CD4-positive, CD25-positive, alpha-beta regulatory T cell (primary cell): Measurements from ENCODE around the gene B3GLCT. TPM values are rescaled to one million over a fixed set of nuclear protein-coding genes. Genes with fewer than 3 reads are reported as not detected.

Source experiments
- ATAC-seq, 2 donors: fragments of 150-1000 bp; cut with Tn5 transposase; one replicate each; pipeline ENCODE4 v1.10.0; 2021; ENCODE audit warnings: low read depth in 2 of 2, moderate number of reproducible peaks in 2 of 2, moderate library complexity in 1 of 2
- DNase-seq, 3 donors: peaks; one replicate each; pipeline versions ENCODE4 v3.0.0 to v3.0.0-alpha.2; 2012 to 2022; ENCODE audit warnings: mixed read lengths in 1 of 3
- H3K27ac ChIP-seq: one replicate; pipeline ENCODE4 v1.7.0; 2013; ENCODE audit warnings: mild to moderate bottlenecking, low read length; ENCODE audit not compliant: insufficient read depth, poor library complexity, severe bottlenecking
- H3K27me3 ChIP-seq: one replicate; pipeline ENCODE4 v1.7.0; 2013; ENCODE audit warnings: low read length; ENCODE audit not compliant: control insufficient read depth, insufficient read depth
- H3K36me3 ChIP-seq: one replicate; pipeline ENCODE4 v1.7.0; 2013; ENCODE audit warnings: mild to moderate bottlenecking, low read length, moderate library complexity; ENCODE audit not compliant: control insufficient read depth, insufficient read depth
- H3K4me1 ChIP-seq: 2 replicates; pipeline ENCODE4 v1.7.0; 2013; ENCODE audit warnings: mild to moderate bottlenecking, low read length; ENCODE audit not compliant: insufficient read depth, control insufficient read depth, poor library complexity, severe bottlenecking
- H3K4me3 ChIP-seq: one replicate; pipeline ENCODE4 v1.7.0; 2013; ENCODE audit warnings: low read depth, mild to moderate bottlenecking, low read length, moderate library complexity
- H3K9me3 ChIP-seq, 2 experiments: 1 replicate in 1 of 2; 2 replicates in 1 of 2; pipeline ENCODE4 v1.7.0; 2013; ENCODE audit warnings: low read length in 2 of 2, mild to moderate bottlenecking in 1 of 2, moderate library complexity in 1 of 2; ENCODE audit not compliant: control insufficient read depth in 2 of 2
- H3K27ac Mint-ChIP-seq, 3 donors: one replicate each; pipeline ENCODE4 v1.8.0; 2020 to 2022; ENCODE audit warnings: mild to moderate bottlenecking in 3 of 3, mixed read lengths in 3 of 3, moderate library complexity in 2 of 3
- H3K27me3 Mint-ChIP-seq: one replicate; pipeline ENCODE4 v1.8.0; 2022; ENCODE audit warnings: mild to moderate bottlenecking, mixed read lengths
- H3K36me3 Mint-ChIP-seq: one replicate; pipeline ENCODE4 v1.8.0; 2020; ENCODE audit warnings: mixed read lengths
- H3K4me1 Mint-ChIP-seq, 4 donors: one replicate each; pipeline ENCODE4 v1.8.0; 2020 to 2022; ENCODE audit warnings: mixed read lengths in 4 of 4, mild to moderate bottlenecking in 1 of 4
- H3K4me3 Mint-ChIP-seq, 4 donors: one replicate each; pipeline ENCODE4 v1.8.0; 2020 to 2022; ENCODE audit warnings: mild to moderate bottlenecking in 4 of 4, mixed read lengths in 4 of 4, moderate library complexity in 3 of 4
- H3K9me3 Mint-ChIP-seq, 7 donors: one replicate each; pipeline ENCODE4 v1.8.0; 2020 to 2022; ENCODE audit warnings: mixed read lengths in 7 of 7, mild to moderate bottlenecking in 3 of 7, moderate library complexity in 2 of 7
- polyA plus RNA-seq, 4 donors: library from polyadenylated mRNA; unstranded; fragments of 300-500 nt; fragmentation: Illumina TruSeq; gene quantifications; one replicate each; pipeline ENCODE4 v1.2.3, GENCODE V29; 2021
- total RNA-seq: library from RNA; stranded (reverse); gene quantifications from one replicate; pipeline ENCODE4 v1.2.3, GENCODE V29; 2022

Gene B3GLCT
- total and polyA plus RNA-seq, 5 donors from 2014 or later: 3.4 to 5.6 (median 3.5) TPM

DNA sequence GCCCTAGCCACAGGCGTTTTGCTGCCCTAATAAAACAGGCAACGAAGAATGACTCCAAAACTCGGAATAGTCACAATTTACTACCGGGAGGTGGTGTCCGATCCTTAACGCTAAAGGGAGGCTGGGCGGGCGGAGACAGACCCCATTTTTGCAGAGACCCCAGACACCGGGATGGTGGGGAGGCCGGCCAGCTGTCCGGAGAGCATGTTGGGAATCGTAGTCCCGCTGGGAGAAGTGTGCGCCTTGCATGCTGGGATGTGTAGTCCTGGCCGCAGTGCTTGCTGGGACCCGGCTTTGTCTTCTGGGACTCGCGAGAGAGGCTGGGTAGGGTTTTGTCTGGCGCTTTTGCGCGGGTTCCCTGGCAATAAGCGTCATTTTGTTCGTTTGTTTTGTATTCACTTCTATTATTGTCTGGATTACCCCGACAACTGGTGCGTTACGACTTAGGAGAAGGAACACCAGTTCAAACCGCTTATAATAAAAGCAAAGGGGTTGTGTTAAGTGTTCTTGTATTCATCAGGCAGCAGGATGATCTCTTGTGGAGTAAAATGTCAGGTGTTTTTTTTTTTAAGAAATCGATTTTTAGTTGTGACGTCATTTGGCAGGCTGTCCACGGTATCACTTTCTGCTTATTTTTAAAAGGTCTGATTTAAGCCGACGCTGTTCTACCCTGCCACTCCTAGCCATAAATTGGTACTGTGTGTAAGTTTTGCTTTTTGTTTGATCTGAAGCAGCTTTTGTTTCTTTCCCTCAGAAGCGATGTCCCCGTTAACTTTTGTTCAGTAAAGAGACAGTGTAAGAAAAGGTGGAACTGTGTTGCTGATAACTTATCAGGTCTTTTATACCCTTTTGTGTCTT, 37.4 kb upstream of the B3GLCT start:
- Mint-ChIP-seq H3K4me1 (peaks cover 27 to 48% (median 39%) of the 10 kb centered on the region in 4 donors), H3K9me3 (no peaks in the 10 kb centered on the region), H3K27me3 (no peaks in the 10 kb centered on the region), H3K27ac (peak overlapping the region; percentile 98 to 100 (median 98)), H3K36me3 (no peaks in the 10 kb centered on the region), H3K4me3 (peak overlapping the region; percentile 95 to 99 (median 98))
- DNase-seq: peak; percentile 95 to 99 (median 98)
- no peaks in the 10 kb centered on the region for H3K27me3 ChIP-seq
- H3K9me3 ChIP-seq: no peaks in the 10 kb centered on the region
- H3K36me3 ChIP-seq: peaks cover 4% of the 10 kb centered on the region
- H3K4me3 ChIP-seq: peak overlapping the region; percentile 89
- peaks cover 31% of the 10 kb centered on the region for H3K4me1 ChIP-seq
- ATAC-seq: peak; percentile 89 to 90
- H3K27ac ChIP-seq: peak overlapping the region; percentile 99

DNA sequence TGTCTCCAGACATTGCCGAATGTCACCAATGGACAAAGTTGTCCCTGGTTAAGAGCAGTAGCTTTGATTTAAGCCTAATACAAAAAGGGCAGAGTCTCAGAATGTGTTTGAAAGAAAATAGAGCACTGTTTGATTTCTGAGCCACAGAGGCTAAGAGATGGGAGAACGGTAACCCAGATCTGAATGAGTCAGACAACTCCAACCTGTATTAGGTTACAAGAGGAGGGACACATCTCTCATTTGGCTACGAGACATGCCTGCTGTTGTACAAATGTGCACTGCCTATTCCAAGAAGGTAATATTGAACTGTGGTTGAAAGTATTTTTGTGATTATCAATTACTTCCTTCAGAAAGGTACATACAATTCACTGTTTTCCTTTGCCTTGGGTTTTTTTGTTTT, 33.2 kb upstream of the B3GLCT start:
- peaks cover 3% of the 10 kb centered on the region for H3K36me3 Mint-ChIP-seq
- H3K9me3 ChIP-seq: no peaks in the 10 kb centered on the region

DNA sequence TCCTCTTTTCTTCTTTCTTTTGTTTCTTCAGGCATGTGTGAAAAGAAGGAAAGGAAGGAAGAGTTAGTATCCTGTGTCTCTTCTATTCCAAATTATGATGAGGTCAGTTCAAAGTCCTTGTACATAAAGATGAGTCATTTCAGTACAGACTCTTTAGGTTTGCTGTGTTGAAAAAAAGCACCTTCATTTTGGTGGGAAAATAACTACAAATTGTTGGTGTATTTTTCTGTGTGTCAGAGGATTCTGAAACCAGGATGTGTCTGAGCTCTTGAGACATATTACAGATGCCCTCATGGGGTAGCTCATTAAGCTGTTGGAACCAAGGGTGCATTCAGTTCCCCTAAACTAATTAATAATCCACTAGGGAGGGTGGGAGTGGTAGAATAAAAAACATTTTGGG, 32.3 kb upstream of the B3GLCT start:
- Histone ChIP-seq H3K9me3 (no peaks in the 10 kb centered on the region), H3K27me3 (peaks cover under 1% of the 10 kb centered on the region), H3K36me3 (no peaks in the 10 kb centered on the region), H3K4me3 (no peak overlapping the region), H3K4me1 (peaks cover 8% of the 10 kb centered on the region), H3K27ac (no peak overlapping the region)
- peaks cover 14% of the 10 kb centered on the region for H3K27me3 Mint-ChIP-seq
- H3K36me3 Mint-ChIP-seq: peaks cover 3% of the 10 kb centered on the region
- ATAC-seq (no peak), DNase-seq (no peak)
- H3K9me3 Mint-ChIP-seq: no peaks in the 10 kb centered on the region
- no peak overlapping the region for H3K27ac Mint-ChIP-seq
- H3K4me3 Mint-ChIP-seq: no peak overlapping the region
- peaks cover 4 to 13% (median 10%) of the 10 kb centered on the region in 4 donors for H3K4me1 Mint-ChIP-seq

More for the DNA sequence above, 33.2 kb upstream of the B3GLCT start:
- peaks cover 4 to 16% (median 12%) of the 10 kb centered on the region in 4 donors for H3K4me1 Mint-ChIP-seq
- Histone ChIP-seq H3K4me1 (peaks cover 8% of the 10 kb centered on the region), H3K4me3 (no peak overlapping the region), H3K36me3 (no peaks in the 10 kb centered on the region), H3K27me3 (no peaks in the 10 kb centered on the region), H3K27ac (no peak overlapping the region)
- peaks cover 14% of the 10 kb centered on the region for H3K27me3 Mint-ChIP-seq
- no peak overlapping the region for H3K4me3 Mint-ChIP-seq
- no peak overlapping the region for H3K27ac Mint-ChIP-seq
- DNase-seq (no peak), ATAC-seq (no peak)
- no peaks in the 10 kb centered on the region for H3K9me3 Mint-ChIP-seq

DNA sequence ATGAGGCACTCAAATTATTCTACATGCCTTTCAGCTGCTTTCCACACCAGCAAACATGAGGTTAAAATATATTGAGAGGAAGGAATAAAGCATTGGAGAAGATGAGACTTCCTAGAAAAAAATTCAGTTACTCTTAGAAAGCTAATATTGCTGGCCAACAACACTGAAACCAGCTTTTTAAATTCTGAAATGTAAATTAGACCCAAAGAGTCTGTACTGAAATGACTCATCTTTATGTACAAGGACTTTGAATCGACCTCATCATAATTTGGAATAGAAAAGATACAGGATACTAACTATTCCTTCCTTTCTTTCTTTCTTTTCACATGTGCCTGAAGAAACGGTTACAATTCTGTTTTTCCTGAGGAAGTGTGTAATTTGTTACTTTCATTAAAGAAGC, 31.6 kb upstream of the B3GLCT start:
- Mint-ChIP-seq H3K4me1 (peaks cover 0 to 6% (median 4%) of the 10 kb centered on the region in 4 donors), H3K27me3 (peaks cover 16% of the 10 kb centered on the region), H3K27ac (no peak overlapping the region), H3K9me3 (no peaks in the 10 kb centered on the region), H3K4me3 (no peak overlapping the region), H3K36me3 (peaks cover 3% of the 10 kb centered on the region)
- no peaks in the 10 kb centered on the region for H3K9me3 ChIP-seq
- peaks cover 6% of the 10 kb centered on the region for H3K27me3 ChIP-seq
- ATAC-seq (no peak), DNase-seq (no peak)
- H3K36me3 ChIP-seq: no peaks in the 10 kb centered on the region
- H3K4me1 ChIP-seq: peaks cover 3% of the 10 kb centered on the region
- no peak overlapping the region for H3K4me3 ChIP-seq
- H3K27ac ChIP-seq: no peak overlapping the region

DNA sequence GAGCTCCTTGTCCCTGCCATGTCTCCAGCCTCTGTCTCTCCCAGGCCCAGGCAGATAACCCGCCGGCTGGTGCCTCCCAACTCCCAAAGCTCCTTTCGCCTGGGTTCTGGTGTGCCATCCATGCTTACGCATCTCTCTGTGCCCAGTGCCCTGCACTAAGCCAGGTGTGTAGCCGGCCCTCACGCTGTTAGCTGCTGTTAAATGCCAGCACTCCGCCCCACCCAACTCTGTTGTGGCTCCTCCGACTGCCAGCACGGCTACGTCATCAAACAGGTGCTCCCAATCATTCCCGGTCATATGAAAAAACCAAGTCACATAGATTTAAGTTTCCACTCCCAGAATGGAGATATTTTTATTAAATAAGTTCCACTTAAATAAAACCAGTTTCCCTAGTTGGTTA, 31.0 kb upstream of the B3GLCT start:
- Histone ChIP-seq H3K27me3 (peaks cover 11% of the 10 kb centered on the region), H3K4me1 (no peaks in the 10 kb centered on the region), H3K36me3 (no peaks in the 10 kb centered on the region), H3K4me3 (no peak overlapping the region), H3K9me3 (no peaks in the 10 kb centered on the region), H3K27ac (no peak overlapping the region)
- Mint-ChIP-seq H3K27ac (no peak overlapping the region), H3K36me3 (peaks cover 3% of the 10 kb centered on the region), H3K27me3 (peaks cover 19% of the 10 kb centered on the region), H3K9me3 (no peaks in the 10 kb centered on the region), H3K4me3 (no peak overlapping the region), H3K4me1 (peaks cover 0 to under 1% (median 0%) of the 10 kb centered on the region in 4 donors)
- DNase-seq (no peak), ATAC-seq (no peak)

DNA sequence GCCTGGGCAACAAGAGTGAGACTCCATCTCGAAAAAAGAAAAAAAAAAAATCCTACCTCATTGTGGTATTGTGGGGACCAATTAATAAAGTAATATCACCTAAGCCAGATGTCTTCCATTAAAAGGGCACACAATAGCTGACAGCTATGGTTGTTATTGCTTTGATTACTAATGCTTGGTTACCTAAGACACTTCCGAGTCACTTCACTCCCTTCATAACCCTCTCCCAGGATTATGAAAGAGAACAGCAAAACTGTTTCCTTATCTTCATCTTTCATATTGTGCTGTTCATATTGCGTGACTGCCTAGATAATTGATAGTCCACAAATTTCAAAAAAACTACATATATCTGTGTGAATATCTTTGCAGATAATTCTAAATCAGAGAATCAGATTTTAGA, 27.8 kb upstream of the B3GLCT start:
- Histone ChIP-seq H3K9me3 (no peaks in the 10 kb centered on the region), H3K36me3 (no peaks in the 10 kb centered on the region), H3K27me3 (peaks cover 14% of the 10 kb centered on the region), H3K4me3 (no peak overlapping the region), H3K4me1 (no peaks in the 10 kb centered on the region), H3K27ac (no peak overlapping the region)
- Mint-ChIP-seq H3K9me3 (no peaks in the 10 kb centered on the region), H3K27ac (no peak overlapping the region), H3K27me3 (peaks cover 24% of the 10 kb centered on the region), H3K36me3 (peaks cover 3% of the 10 kb centered on the region), H3K4me1 (no peaks in the 10 kb centered on the region), H3K4me3 (no peak overlapping the region)
- ATAC-seq (no peak), DNase-seq (no peak)

DNA sequence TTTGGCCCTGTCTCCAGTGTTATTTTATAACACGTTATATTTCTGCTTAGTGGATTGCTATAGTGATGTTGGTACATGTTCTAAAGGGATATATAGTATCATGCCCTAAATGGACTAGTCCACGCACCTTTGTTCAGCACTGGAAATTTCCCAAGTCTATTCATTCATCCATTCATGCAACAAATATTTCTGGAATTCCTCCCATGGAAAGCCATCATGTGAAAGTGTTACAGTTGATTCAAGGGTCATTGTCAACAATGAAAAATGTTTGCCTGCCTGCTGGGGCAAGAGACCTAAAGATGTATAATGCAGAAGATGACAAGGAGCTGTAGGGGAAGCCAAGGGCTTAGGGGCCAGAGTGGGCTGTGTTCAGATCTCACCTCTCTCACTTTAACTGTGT, 27.2 kb upstream of the B3GLCT start:
- Histone ChIP-seq H3K9me3 (no peaks in the 10 kb centered on the region), H3K4me3 (no peak overlapping the region), H3K27ac (no peak overlapping the region), H3K27me3 (peaks cover 14% of the 10 kb centered on the region), H3K4me1 (no peaks in the 10 kb centered on the region), H3K36me3 (no peaks in the 10 kb centered on the region)
- no peaks in the 10 kb centered on the region for H3K4me1 Mint-ChIP-seq
- peaks cover 3% of the 10 kb centered on the region for H3K36me3 Mint-ChIP-seq
- no peak for ATAC-seq
- H3K9me3 Mint-ChIP-seq: no peaks in the 10 kb centered on the region
- peaks cover 24% of the 10 kb centered on the region for H3K27me3 Mint-ChIP-seq
- H3K4me3 Mint-ChIP-seq: peak overlapping the region in 1 of 4 donors; percentile 48
- no peak overlapping the region for H3K27ac Mint-ChIP-seq
- no peak for DNase-seq

DNA sequence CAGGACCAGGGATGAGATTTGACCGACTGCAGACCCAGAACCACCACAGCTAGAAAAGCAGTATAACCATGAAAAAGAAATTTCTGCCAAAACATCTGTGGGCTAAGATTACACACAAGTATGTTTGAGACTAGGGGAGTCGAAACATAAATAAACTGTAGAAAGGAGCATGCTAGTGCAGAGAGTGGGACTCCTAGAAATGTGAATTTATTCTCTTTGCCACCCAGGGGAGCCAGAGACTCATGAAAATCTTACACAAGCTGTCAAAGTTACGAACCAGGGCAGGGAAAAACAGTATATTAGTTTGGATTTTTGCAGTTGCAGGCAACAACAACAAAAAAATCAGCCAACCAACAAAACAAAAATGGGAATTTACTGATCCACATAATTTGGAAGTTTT, 25.8 kb upstream of the B3GLCT start:
- H3K4me3 Mint-ChIP-seq: no peak overlapping the region
- no peak for DNase-seq
- peaks cover 0 to 5% (median 2%) of the 10 kb centered on the region in 4 donors for H3K4me1 Mint-ChIP-seq

More for the DNA sequence above, 25.8 kb upstream of the B3GLCT start:
- Mint-ChIP-seq H3K9me3 (peaks cover 0 to 2% (median 0%) of the 10 kb centered on the region in 7 donors), H3K27me3 (peaks cover 22% of the 10 kb centered on the region), H3K36me3 (no peaks in the 10 kb centered on the region), H3K27ac (no peak overlapping the region)
- Histone ChIP-seq H3K27ac (no peak overlapping the region), H3K9me3 (no peaks in the 10 kb centered on the region), H3K4me3 (no peak overlapping the region), H3K27me3 (peaks cover 14% of the 10 kb centered on the region), H3K36me3 (no peaks in the 10 kb centered on the region), H3K4me1 (no peaks in the 10 kb centered on the region)
- no peak for ATAC-seq
